Pancreas (tissue), 10 donors: ENCODE data around the gene CPNE7. TPM values are rescaled to one million over a fixed set of nuclear protein-coding genes. Genes with fewer than 3 reads are reported as not detected.

Source experiments
- ATAC-seq, 4 donors: fragments of 200-7000 bp; cut with Tn5 transposase; one replicate each; pipeline versions ENCODE4 v1.8.0 to v1.9.1; 2020; ENCODE audit warnings: mild to moderate bottlenecking in 4 of 4, moderate library complexity in 4 of 4
- DNase-seq, 6 donors: peaks; one replicate each; pipeline ENCODE4 v3.0.0-alpha.2; 2020
- FAIRE-seq: peaks from 2 replicates; lab custom pipeline; 2012; peaks lifted over from hg19 to GRCh38; lab: Jason Lieb, UNC
- H3K27ac ChIP-seq, 4 donors: fragments of 200-600 bp; sonication (generic); 1 replicate in 3 of 4; 2 replicates in 1 of 4; pipeline versions ENCODE4 v1.5.0 to v1.8.0; 2020
- H3K27me3 ChIP-seq, 4 donors: fragments of 200-600 bp; one replicate each; pipeline ENCODE4 v1.8.0; 2021
- H3K36me3 ChIP-seq, 3 donors: fragments of 200-600 bp; sonication (generic) in 1 of 3; one replicate each; pipeline versions ENCODE4 v1.5.0 to v1.8.0; 2020 to 2021
- H3K4me1 ChIP-seq, 3 donors: fragments of 200-600 bp; one replicate each; pipeline ENCODE4 v1.8.0; 2021
- H3K4me3 ChIP-seq, 4 donors: fragments of 200-600 bp; sonication (generic) in 2 of 4; one replicate each; pipeline versions ENCODE4 v1.5.0 to v1.8.0; 2020 to 2021
- H3K9me3 ChIP-seq, 4 donors: fragments of 200-600 bp; one replicate each; pipeline ENCODE4 v1.8.0; 2021
- WGBS, 2 donors: extraction: QIAGEN DNeasy Blood & Tissue Kit; methylation state at CpG; one replicate each; pipeline ENCODE4 v1.1.7; 2013; 5-methylcytosine and 5-hydroxymethylcytosine counted together
- intact Hi-C, 3 donors: fragments of 100-400 bp; cut with DNase I; formaldehyde crosslinking; loops; one replicate each; pipeline versions ENCODE4 v1.11.1 to v1.14.2; 2022
- polyA plus RNA-seq, 2 donors: library from polyadenylated mRNA; stranded (reverse); fragments of 200-250 nt; gene quantifications; one replicate each; pipeline ENCODE4 v1.2.3, GENCODE V29; 2013
- total RNA-seq, 6 donors: library from RNA; stranded (reverse); fragmentation: NEBNext Ultra II Directional in 4 of 6; extraction: Animal tissue kit (Norgen Biotek cat#: 25700) in 4 of 6; gene quantifications; one replicate each; pipeline versions ENCODE4 v1.2.1 to v1.2.4, GENCODE V29; 2021 to 2023
- TF ChIP-seq, protein P1 (sequence below), 4 donors: fragments of 200-600 bp; sonication (generic) in 3 of 4; IDR thresholded peaks; one replicate each; pipeline versions ENCODE4 v1.5.0 to v1.8.0; 2021; ENCODE audit warnings: antibody characterized with exemption in 4 of 4
- donor health status: healthy with polysubstance abuse.
- donor health status: DM: no; HTN: no; CAD: no; lungs with moderate emphysema.
- donor health status: DM: no; HTN: no; CAD: no.
- donor health status: control.
- donor health status: control.
- donor health status: Bipolar disorder and iron deficiency.
- donor health status: DM: yes; HTN: yes; CAD: no.
- donor health status: DM: no; HTN: no; CAD: no.
- donor health status: DM: no; HTN: no; CAD: no.
- donor health status: DM: yes; HTN: yes; CAD: no.

Gene CPNE7
- total and polyA plus RNA-seq, 8 donors, result 0.12 to 4.5 (median 1.0) TPM

DNA sequence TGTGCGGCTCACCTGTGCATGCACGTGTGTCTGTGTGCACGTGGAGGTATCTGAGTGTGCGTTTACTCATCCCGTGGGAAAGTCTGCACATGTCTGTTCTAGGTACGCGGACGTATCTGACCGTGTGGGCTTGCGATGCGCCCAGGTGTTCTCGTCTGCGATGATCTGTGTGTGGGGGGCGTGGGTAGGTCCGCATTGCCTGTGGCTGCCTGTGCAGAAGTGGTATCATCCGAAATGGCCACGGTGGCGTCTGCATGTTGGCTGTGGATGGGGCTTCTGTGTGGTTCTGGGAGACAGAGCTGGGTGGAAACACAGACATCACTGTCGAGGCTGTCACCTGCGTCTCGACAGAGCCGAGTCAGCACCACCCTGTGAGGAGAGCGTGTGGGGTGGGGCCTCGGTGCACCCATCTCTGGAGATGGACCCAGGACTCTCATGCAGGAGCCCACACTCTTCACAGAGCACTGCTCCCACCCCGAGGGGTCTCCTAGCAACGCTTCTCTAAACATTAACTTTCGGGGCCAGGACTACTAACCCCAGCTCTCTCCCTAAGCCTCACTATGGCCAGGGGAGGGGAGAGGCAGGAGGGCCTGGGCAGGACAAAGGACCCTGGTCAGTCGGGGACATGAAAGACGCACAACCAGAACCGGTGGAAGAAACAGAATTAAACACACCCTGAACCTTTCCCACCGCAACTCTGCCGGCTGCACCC, 46.3 kb downstream of the CPNE7 start:
- intact Hi-C loops, result no loop called here
- no peaks in the 10 kb centered on the region for H3K4me1 ChIP-seq
- no peaks in the 10 kb centered on the region for H3K27me3 ChIP-seq
- FAIRE-seq (no peak), ATAC-seq (peak in 1 of 4 donors; percentile 8), DNase-seq (peak in 1 of 6 donors; percentile 46)
- TF ChIP-seq, protein P1, sequence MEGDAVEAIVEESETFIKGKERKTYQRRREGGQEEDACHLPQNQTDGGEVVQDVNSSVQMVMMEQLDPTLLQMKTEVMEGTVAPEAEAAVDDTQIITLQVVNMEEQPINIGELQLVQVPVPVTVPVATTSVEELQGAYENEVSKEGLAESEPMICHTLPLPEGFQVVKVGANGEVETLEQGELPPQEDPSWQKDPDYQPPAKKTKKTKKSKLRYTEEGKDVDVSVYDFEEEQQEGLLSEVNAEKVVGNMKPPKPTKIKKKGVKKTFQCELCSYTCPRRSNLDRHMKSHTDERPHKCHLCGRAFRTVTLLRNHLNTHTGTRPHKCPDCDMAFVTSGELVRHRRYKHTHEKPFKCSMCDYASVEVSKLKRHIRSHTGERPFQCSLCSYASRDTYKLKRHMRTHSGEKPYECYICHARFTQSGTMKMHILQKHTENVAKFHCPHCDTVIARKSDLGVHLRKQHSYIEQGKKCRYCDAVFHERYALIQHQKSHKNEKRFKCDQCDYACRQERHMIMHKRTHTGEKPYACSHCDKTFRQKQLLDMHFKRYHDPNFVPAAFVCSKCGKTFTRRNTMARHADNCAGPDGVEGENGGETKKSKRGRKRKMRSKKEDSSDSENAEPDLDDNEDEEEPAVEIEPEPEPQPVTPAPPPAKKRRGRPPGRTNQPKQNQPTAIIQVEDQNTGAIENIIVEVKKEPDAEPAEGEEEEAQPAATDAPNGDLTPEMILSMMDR (IDR thresholded peaks at IDR 0.05), result no peak
- no peak overlapping the region for H3K27ac ChIP-seq
- no peaks in the 10 kb centered on the region for H3K36me3 ChIP-seq
- 59 to 69% methylated on average over 32 of the region's 32 CpGs for WGBS, 2 donors
- no peaks in the 10 kb centered on the region for H3K9me3 ChIP-seq
- no peak overlapping the region for H3K4me3 ChIP-seq

GRCh38 chr16:89623511-89624261, 48.1 kb downstream of the CPNE7 start:
- DNase-seq (peak in 1 of 6 donors; percentile 34), ATAC-seq (peak in 1 of 4 donors; percentile 45), FAIRE-seq (no peak)
- TF ChIP-seq, protein P1 (IDR thresholded peaks at IDR 0.05), result no peak
- no peaks in the 10 kb centered on the region for H3K27me3 ChIP-seq
- intact Hi-C loops, result no loop called here
- no peaks in the 10 kb centered on the region for H3K4me1 ChIP-seq
- H3K4me3 ChIP-seq, result no peak overlapping the region
- no peaks in the 10 kb centered on the region for H3K36me3 ChIP-seq
- no peaks in the 10 kb centered on the region for H3K9me3 ChIP-seq
- WGBS, 2 donors, result 80 to 81% methylated on average over 28 of the region's 28 CpGs
- H3K27ac ChIP-seq, result no peak overlapping the region

GRCh38 chr16:89624777-89625761, 49.5 kb downstream of the CPNE7 start:
- Histone ChIP-seq H3K36me3 (no peaks in the 10 kb centered on the region), H3K27me3 (no peaks in the 10 kb centered on the region), H3K9me3 (no peaks in the 10 kb centered on the region), H3K4me1 (no peaks in the 10 kb centered on the region), H3K4me3 (no peak overlapping the region), H3K27ac (no peak overlapping the region)
- intact Hi-C loops, result no loop called here
- peak in 1 of 4 donors; percentile 32 for ATAC-seq
- FAIRE-seq, result no peak
- 47 to 58% methylated on average over 21 of the region's 21 CpGs for WGBS, 2 donors
- DNase-seq, result no peak
- TF ChIP-seq, protein P1 (IDR thresholded peaks at IDR 0.05), result no peak

DNA sequence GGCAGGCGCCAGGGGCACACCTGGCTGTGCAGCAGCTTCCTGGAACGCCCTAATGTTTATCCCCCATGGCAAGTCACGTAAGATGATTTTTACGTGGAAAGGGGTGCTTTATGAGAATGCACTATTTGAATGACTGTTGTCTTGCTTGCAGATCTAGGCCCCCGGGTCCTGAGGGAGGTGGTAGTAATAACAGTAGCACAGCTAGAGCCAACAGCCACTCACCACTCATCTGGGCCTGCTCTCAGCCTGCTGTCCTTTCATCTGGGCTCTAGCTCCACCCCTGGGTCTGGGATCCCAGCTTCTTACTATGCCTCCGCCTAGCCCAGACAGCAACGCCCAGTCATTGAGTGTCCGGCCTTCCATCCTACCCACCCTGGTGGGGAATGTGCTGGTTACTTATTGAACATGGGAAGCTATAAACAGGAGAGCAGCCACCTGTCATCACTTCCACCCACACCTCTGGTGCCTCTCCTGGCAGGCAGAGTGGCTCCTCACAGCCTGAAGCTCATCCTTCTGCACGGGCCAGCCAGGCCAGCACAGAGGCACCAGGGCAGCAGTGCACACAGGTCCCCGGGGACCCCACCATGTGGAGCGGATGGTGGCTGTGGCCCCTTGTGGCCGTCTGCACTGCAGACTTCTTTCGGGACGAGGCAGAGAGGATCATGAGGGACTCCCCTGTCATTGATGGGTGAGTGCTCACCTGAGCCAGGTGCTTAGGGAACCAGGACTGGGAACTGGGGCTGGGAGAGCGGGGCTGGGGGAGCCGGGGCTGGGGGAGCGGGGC, 54.5 kb downstream of the CPNE7 start:
- H3K27ac ChIP-seq, result no peak overlapping the region
- intact Hi-C loops, result no loop called here
- FAIRE-seq, result no peak
- WGBS, 2 donors, result 91 to 96% methylated on average over 14 to 17 of the region's 17 CpGs
- no peaks in the 10 kb centered on the region for H3K27me3 ChIP-seq
- TF ChIP-seq, protein P1 (IDR thresholded peaks at IDR 0.05), result no peak
- DNase-seq, result peak in 1 of 6 donors; percentile 63
- no peaks in the 10 kb centered on the region for H3K36me3 ChIP-seq
- H3K4me3 ChIP-seq, result no peak overlapping the region
- no peaks in the 10 kb centered on the region for H3K9me3 ChIP-seq
- no peaks in the 10 kb centered on the region for H3K4me1 ChIP-seq
- no peak for ATAC-seq
